ENCODE results near the gene FCHSD2. TPM values are rescaled to one million over a fixed set of nuclear protein-coding genes. Genes with fewer than 3 reads are reported as not detected.

The FCHSD2 gene
- total and polyA plus RNA-seq, 2 donors (not counting 1 experiment from before 2014, with no cell fraction given), result 19.5 to 40.6 TPM

DNA sequence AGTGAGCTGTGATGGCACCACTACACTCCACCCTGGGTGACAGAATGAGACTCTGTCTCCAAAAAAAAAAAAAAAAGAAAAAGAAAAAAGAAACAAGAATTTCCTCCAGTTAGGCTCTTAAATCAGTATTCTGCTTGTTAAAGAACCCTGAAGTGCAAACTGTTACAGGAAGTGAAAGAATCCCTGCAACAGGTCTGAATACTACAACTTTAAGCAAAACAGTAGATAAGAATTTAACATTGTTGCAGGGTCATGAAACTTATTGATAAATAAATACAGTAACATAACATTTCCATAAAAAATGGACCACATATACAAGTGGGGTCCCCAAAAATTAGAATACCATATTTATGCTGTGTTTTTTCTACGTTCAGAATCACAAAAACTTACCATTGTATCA is 35.8 kb downstream of the FCHSD2 start:
- Histone ChIP-seq H4K20me1 (ENCODE audit: control insufficient read depth, extremely low read depth, insufficient read depth, low read length) (no peaks in the 10 kb centered on the region), H3K27me3 (ENCODE audit: control insufficient read depth, insufficient read depth, low read length) (no peaks in the 10 kb centered on the region), H3K9me3 (ENCODE audit: control insufficient read depth, insufficient read depth, low read depth, low read length) (no peaks in the 10 kb centered on the region), H3K79me2 (ENCODE audit: control insufficient read depth, insufficient read depth, low read length) (no peaks in the 10 kb centered on the region), H3K4me3 (replicated peaks in 1 of 4; ENCODE audit: control extremely low read depth in 1 of 4, insufficient read depth in 1 of 4, low read depth in 3 of 4, low read length in 4 of 4) (no peak overlapping the region), H3K4me2 (ENCODE audit: extremely low read depth, insufficient read depth, low read length) (no peak overlapping the region), H2AFZ (ENCODE audit: low read length) (no peak overlapping the region), H3K27ac (ENCODE audit: insufficient read depth, low read length) (no peak overlapping the region), H3K36me3 (ENCODE audit: control insufficient read depth, insufficient read depth, low read length) (no peaks in the 10 kb centered on the region), H3K9ac (ENCODE audit: insufficient read depth, low read length) (no peak overlapping the region), H3K4me1 (ENCODE audit: control insufficient read depth, extremely low read depth, insufficient read depth, low read length) (no peaks in the 10 kb centered on the region)
- TF ChIP-seq, protein P1, sequence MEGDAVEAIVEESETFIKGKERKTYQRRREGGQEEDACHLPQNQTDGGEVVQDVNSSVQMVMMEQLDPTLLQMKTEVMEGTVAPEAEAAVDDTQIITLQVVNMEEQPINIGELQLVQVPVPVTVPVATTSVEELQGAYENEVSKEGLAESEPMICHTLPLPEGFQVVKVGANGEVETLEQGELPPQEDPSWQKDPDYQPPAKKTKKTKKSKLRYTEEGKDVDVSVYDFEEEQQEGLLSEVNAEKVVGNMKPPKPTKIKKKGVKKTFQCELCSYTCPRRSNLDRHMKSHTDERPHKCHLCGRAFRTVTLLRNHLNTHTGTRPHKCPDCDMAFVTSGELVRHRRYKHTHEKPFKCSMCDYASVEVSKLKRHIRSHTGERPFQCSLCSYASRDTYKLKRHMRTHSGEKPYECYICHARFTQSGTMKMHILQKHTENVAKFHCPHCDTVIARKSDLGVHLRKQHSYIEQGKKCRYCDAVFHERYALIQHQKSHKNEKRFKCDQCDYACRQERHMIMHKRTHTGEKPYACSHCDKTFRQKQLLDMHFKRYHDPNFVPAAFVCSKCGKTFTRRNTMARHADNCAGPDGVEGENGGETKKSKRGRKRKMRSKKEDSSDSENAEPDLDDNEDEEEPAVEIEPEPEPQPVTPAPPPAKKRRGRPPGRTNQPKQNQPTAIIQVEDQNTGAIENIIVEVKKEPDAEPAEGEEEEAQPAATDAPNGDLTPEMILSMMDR (conservative IDR thresholded peaks at IDR 0.05 in 1 of 2, IDR thresholded peaks at IDR 0.05 in 1 of 2; ENCODE audit: low read depth in 1 of 2, low read length in 2 of 2), result no peak
- no peak for TF ChIP-seq EZH2 (IDR thresholded peaks at IDR 0.05; ENCODE audit: low read length, missing control alignments)
- DNase-seq (ENCODE audit: low read depth in 2 of 2), result no peak

DNA sequence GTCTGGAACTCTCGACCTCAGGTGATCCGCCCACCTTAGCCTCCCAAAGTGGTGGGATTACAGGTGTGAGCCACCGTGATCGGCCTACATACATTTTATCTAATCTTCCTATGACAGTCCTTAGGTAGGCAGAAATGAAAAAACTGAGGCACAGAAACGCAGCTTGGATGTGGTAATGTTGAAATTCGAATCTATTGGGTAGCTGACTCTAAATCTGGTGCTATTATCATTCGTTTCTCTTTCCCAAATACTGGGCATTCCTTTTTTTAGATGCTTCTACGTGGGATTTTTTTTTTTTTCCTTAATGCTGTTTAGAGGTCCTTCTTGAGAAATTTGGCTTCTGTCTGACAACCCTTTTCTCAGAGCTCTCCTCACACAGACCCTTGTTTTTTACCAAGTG is 41.5 kb downstream of the FCHSD2 start:
- Histone ChIP-seq H3K27ac (ENCODE audit: insufficient read depth, low read length) (no peak overlapping the region), H3K9ac (ENCODE audit: insufficient read depth, low read length) (no peak overlapping the region), H3K9me3 (ENCODE audit: control insufficient read depth, insufficient read depth, low read depth, low read length) (no peaks in the 10 kb centered on the region), H3K27me3 (ENCODE audit: control insufficient read depth, insufficient read depth, low read length) (no peaks in the 10 kb centered on the region), H3K36me3 (ENCODE audit: control insufficient read depth, insufficient read depth, low read length) (no peaks in the 10 kb centered on the region), H3K4me1 (ENCODE audit: control insufficient read depth, extremely low read depth, insufficient read depth, low read length) (no peaks in the 10 kb centered on the region), H2AFZ (ENCODE audit: low read length) (no peak overlapping the region), H3K4me3 (replicated peaks in 1 of 4; ENCODE audit: control extremely low read depth in 1 of 4, insufficient read depth in 1 of 4, low read depth in 3 of 4, low read length in 4 of 4) (no peak overlapping the region), H4K20me1 (ENCODE audit: control insufficient read depth, extremely low read depth, insufficient read depth, low read length) (no peaks in the 10 kb centered on the region), H3K79me2 (ENCODE audit: control insufficient read depth, insufficient read depth, low read length) (no peaks in the 10 kb centered on the region), H3K4me2 (ENCODE audit: extremely low read depth, insufficient read depth, low read length) (no peak overlapping the region)
- TF ChIP-seq EZH2 (IDR thresholded peaks at IDR 0.05; ENCODE audit: low read length, missing control alignments), result no peak
- TF ChIP-seq, protein P1 (conservative IDR thresholded peaks at IDR 0.05 in 1 of 2, IDR thresholded peaks at IDR 0.05 in 1 of 2; ENCODE audit: low read depth in 1 of 2, low read length in 2 of 2), result no peak
- DNase-seq (ENCODE audit: low read depth in 2 of 2), result no peak

DNA sequence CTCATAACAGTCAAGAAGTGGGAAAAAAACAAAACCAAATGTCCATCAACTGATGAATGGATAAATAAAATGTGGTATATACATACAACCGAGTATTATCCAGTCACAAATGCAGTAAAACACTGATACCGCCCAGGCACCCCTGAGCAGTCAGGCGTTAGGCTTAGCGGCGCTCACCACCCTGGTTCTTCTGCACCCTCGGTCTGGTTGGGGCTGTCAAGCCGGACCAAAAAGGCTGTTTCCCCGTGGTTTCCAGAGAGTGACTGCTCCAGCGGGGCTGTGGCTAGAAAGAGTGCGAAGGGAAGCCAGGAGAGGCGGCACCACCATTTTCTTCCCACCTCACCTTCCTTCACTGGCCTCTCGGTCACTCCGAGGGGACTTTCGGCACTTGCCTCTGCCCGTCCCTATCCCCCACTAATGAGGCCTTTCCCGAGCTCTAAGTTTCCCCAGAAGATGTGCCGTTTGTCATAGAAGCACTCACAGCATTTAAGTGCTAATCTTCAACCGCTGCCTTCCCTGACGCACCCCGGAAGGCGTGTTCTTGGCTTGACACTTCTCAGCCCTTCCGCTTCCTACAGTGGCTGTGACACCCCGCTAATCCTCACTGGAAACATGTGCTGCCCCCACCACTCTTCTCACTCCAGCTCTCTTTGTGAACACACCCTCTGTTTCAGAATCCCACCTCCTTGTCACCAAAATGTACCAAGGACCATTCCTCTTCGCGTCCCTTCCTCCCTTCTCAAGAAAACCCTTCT is 42.4 kb downstream of the FCHSD2 start:
- Histone ChIP-seq H3K4me1 (ENCODE audit: control insufficient read depth, extremely low read depth, insufficient read depth, low read length) (no peaks in the 10 kb centered on the region), H3K27me3 (ENCODE audit: control insufficient read depth, insufficient read depth, low read length) (no peaks in the 10 kb centered on the region), H3K27ac (ENCODE audit: insufficient read depth, low read length) (no peak overlapping the region), H3K9ac (ENCODE audit: insufficient read depth, low read length) (no peak overlapping the region), H2AFZ (ENCODE audit: low read length) (no peak overlapping the region), H3K4me2 (ENCODE audit: extremely low read depth, insufficient read depth, low read length) (no peak overlapping the region), H4K20me1 (ENCODE audit: control insufficient read depth, extremely low read depth, insufficient read depth, low read length) (no peaks in the 10 kb centered on the region), H3K4me3 (replicated peaks in 1 of 4; ENCODE audit: control extremely low read depth in 1 of 4, insufficient read depth in 1 of 4, low read depth in 3 of 4, low read length in 4 of 4) (no peak overlapping the region), H3K79me2 (ENCODE audit: control insufficient read depth, insufficient read depth, low read length) (no peaks in the 10 kb centered on the region), H3K36me3 (ENCODE audit: control insufficient read depth, insufficient read depth, low read length) (no peaks in the 10 kb centered on the region), H3K9me3 (ENCODE audit: control insufficient read depth, insufficient read depth, low read depth, low read length) (no peaks in the 10 kb centered on the region)
- TF ChIP-seq EZH2 (IDR thresholded peaks at IDR 0.05; ENCODE audit: low read length, missing control alignments), result no peak
- TF ChIP-seq, protein P1 (conservative IDR thresholded peaks at IDR 0.05 in 1 of 2, IDR thresholded peaks at IDR 0.05 in 1 of 2; ENCODE audit: low read depth in 1 of 2, low read length in 2 of 2), result no peak
- no peak for DNase-seq (ENCODE audit: low read depth in 2 of 2)
